Inferior parietal cortex (tissue), 1 donor: ENCODE results near the gene USP6.
"Not testable (repeated sequence)": the region's sequence is repeated elsewhere in the genome, so short reads cannot be mapped to it uniquely, and the experiment has no call there.

ENCODE experiments used
- DNase-seq: peaks from one replicate; pipeline ENCODE4 v3.0.0-alpha.2; 2016; ENCODE audit errors: extremely low spot score

The USP6 gene

GRCh38 chr17:5135726-5136579, 20.1 kb downstream of the USP6 start:
- no peak for DNase-seq

GRCh38 chr17:5136580-5137412, 21.0 kb downstream of the USP6 start:
- DNase-seq = not testable (repeated sequence)

- DNase-seq = not testable (repeated sequence)
These were observed 21.8 kb downstream of the USP6 start for GRCh38 chr17:5137511-5138197.

- not testable (repeated sequence) for DNase-seq
These were observed 22.3 kb downstream of the USP6 start for GRCh38 chr17:5138198-5138544.

GRCh38 chr17:5138616-5139457, 23.0 kb downstream of the USP6 start:
- no peak for DNase-seq

- no peak for DNase-seq
These were observed 23.6 kb downstream of the USP6 start for GRCh38 chr17:5139458-5139732.

- not testable (repeated sequence) for DNase-seq
These were observed 27.0 kb downstream of the USP6 start for GRCh38 chr17:5142877-5143276.

GRCh38 chr17:5146122-5146521, 30.3 kb downstream of the USP6 start:
- DNase-seq = not testable (repeated sequence)

GRCh38 chr17:5160702-5161101, 44.9 kb downstream of the USP6 start:
- DNase-seq = not testable (repeated sequence)

GRCh38 chr17:5161793-5162192, 46.0 kb downstream of the USP6 start:
- DNase-seq = not testable (repeated sequence)

GRCh38 chr17:5164436-5164835, 48.6 kb downstream of the USP6 start:
- DNase-seq = no peak

- DNase-seq = not testable (repeated sequence)
These were observed 50.1 kb downstream of the USP6 start for GRCh38 chr17:5165791-5166564.

GRCh38 chr17:5175027-5175426, 59.2 kb downstream of the USP6 start:
- DNase-seq = not testable (repeated sequence)

GRCh38 chr17:5179003-5179402, 63.2 kb downstream of the USP6 start:
- no peak for DNase-seq

- DNase-seq = no peak
These were observed 65.9 kb downstream of the USP6 start for GRCh38 chr17:5181509-5182305.

- no peak for DNase-seq
These were observed 67.0 kb downstream of the USP6 start for GRCh38 chr17:5182597-5183409.

- no peak for DNase-seq
These were observed 67.6 kb downstream of the USP6 start for GRCh38 chr17:5183410-5183793.

- DNase-seq = no peak
These were observed 68.5 kb downstream of the USP6 start for GRCh38 chr17:5184288-5184687.
